HG03442 (cell line): ENCODE measurements around the gene UCHL1.
A peak's percentile ranks its signal among the peaks of the same experiment; 100 is the strongest.

Experiments used
- ATAC-seq: cut with Tn5 transposase; IDR thresholded peaks from one replicate; pipeline ENCODE4 v1.9.1; 2021; ENCODE audit warnings: mild to moderate bottlenecking, moderate library complexity; ENCODE audit not compliant: unreplicated experiment

UCHL1 gene

DNA sequence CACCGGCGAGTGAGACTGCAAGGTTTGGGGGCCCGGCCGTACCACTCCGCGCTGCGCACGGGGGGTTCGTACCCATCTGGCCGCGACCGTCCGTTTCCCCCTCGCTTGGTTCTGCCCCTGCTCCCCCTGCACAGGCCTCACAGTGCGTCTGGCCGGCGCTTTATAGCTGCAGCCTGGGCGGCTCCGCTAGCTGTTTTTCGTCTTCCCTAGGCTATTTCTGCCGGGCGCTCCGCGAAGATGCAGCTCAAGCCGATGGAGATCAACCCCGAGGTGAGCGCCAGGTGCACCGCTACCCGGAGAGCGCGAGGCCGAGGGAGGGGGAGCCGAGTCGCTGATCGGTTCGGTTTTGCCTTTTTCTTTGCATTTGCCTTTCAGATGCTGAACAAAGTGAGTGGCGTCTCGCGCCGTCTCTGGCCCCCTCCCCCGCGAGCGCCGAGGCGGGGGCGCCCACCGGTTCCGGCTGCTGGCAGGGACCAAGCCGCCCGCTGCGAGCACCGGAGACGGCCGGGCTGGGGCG lies at the start of gene UCHL1:
Gene UCHL1, plus strand, starts transcription at position 189 of the 517 bp plus-strand sequence. Its CDS starts 49 bp downstream, at position 238.
- ATAC-seq: peak; percentile 54

- ATAC-seq: no peak
These were observed 49.4 kb upstream of the UCHL1 start for GRCh38 chr4:41207291-41207831.

DNA sequence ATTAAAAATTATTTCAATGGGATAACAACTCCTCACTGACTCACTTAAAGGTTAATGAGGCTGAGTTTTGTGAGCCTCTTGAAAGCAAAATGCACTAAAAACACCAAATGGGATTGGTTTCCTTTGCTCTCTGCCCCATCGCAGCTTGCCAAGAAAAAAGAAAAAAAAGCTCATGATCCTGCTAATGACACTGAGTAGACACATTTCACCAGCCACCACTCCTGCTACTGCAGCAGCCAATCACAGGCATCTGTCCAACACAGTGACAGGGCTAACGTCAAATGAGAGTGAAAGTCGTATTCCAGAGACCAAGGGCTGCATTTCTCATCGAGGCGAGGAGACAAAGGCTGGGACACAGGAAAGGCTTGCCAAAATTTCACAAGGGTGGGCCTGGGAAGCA lies 47.5 kb upstream of the UCHL1 start:
- no peak for ATAC-seq

GRCh38 chr4:41209901-41210300 lies 46.8 kb upstream of the UCHL1 start:
- ATAC-seq: no peak

DNA sequence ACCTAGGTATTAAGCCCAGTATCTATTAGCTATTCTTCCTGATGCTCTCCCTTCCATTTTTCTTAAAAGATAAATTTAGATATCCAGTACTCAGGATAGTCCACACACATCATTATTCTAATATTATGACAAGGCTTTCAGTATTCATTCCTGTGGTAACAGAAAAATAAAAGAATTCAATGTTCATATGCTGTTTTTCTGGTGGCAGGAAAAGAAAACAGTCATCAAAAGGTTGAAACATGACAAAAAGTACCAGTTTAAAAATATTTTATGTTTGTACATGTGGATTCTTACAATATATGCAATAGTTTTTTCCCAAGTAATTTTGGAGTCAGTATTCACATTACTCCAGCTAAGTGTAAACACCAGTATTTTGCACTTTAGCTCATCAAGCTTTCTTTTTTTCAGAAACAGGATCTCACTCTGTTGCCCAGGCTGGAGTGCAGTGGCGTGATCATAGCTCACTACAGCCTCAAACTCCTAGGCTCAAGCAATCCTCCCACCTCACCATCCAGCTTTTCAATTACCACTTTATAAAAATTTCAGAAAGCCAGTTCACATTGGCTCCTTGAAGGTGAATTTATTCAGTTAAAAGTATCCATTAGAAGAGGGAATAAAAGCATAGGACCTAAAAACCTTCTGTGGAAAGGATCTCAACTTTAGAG lies 44.6 kb upstream of the UCHL1 start:
- ATAC-seq: no peak

DNA sequence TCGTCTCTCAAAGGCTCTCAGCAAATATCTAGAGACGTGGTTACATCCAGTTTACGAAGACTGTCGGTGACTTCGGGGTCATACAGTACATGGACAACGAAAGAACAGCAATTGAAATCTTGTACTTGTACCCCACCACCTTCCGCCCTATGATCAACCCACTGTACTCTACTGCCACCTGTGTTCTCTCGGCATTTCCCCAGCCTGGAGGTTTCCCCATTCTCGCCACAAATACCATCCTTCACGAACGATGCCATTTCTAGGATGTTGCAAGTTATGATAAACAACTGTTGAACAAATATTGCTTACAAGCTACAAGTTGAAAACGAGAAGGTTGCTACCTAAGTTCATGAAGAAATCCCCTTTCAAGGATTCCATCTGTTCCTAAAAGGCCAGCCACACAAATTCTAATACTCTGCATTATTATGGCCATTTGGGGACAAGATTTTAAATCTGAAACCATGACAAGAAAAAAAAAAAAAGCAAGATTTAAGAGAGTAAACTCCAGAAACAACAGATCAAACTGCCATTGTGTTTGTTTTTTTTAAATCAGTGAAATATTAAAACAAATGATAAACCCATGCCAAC lies 44.0 kb upstream of the UCHL1 start:
- no peak for ATAC-seq

DNA sequence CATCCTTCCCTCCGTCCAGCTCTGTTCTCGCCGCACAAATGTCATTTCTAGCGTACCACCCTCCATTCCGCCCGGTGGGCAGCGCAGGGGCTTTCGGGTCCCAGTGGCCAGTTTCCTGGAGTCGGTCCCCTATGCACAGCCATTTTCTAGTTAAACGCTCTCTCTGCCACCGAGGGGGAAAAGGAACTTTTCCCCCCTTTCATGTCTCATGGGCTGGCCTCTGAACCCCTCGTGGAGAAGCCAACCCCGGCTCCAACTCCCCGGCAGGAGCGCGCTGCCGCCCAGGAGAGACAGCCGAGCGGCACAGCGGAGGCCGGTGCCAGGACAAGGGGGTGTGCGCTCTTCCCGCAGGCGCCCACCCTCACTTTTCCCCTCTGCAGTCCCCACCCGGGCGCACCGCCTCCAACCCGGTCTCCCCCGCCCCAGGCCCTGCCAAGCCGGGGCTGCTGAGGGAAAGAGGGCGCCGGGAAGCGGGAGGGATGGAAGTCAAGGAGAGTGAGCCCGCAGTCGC lies 43.0 kb upstream of the UCHL1 start:
- peak; percentile 4 for ATAC-seq

GRCh38 chr4:41214136-41214824 lies 42.4 kb upstream of the UCHL1 start, which contains the start of gene APBB2:
APBB2 (minus strand) TSS chr4:41214542; CDS start chr4:41033254, 181,288 bp downstream.
- ATAC-seq: peak; percentile 46

GRCh38 chr4:41214825-41215146 lies 41.9 kb upstream of the UCHL1 start:
- ATAC-seq: no peak

- no peak for ATAC-seq
These were observed 41.6 kb upstream of the UCHL1 start for GRCh38 chr4:41215155-41215554.

- ATAC-seq: no peak
These were observed 40.8 kb upstream of the UCHL1 start for GRCh38 chr4:41215969-41216293.

DNA sequence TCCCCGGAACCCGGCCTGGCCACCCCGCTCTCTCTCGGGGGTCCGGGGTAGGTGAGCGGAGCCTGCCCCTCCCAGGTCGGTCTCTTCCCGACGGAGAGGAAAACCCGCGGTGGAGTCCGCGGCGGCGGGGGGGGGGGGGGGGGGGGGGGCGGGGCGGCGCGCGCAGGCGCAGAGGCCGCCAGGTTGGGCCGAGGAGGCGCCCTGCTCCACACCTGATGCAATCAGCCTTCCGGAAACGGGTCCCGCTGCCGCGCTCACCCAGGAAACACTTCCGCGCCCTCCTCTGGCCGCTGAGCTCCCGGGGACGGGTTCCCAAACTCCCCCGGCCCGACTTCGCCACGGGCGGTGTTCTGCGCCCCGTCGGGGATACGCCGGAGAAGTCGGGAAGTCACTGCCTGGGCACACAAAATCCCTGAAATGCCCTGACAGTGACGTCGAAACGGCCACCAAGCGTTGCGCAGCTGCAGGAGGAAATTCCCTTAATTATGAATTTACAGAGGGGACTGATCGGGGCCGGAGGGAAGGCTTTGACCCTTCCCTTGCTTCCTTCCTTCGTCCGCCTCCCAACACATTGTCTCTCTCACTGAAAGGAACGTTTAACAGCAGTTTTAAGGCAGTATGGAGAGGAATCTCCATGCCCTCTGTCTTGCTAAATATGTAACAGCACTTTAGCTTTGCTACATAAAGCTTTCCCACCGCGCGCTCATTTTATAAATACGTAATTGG lies 40.3 kb upstream of the UCHL1 start:
- peak; percentile 60 for ATAC-seq

DNA sequence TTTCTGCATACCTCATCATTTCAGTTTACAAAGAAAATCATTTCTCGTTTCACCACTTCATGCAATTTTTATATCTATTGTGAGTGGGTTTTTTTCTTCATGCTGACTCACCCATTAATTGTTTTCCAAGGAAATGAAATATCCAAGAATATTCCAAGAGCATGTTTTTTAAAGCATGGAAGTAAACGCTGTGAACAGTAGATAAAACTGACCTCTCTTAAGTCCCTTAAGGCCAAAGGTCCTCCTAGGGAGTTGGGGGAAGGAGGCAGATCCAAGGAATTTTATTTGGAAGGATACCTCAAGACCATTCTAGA lies 39.8 kb upstream of the UCHL1 start:
- no peak for ATAC-seq

DNA sequence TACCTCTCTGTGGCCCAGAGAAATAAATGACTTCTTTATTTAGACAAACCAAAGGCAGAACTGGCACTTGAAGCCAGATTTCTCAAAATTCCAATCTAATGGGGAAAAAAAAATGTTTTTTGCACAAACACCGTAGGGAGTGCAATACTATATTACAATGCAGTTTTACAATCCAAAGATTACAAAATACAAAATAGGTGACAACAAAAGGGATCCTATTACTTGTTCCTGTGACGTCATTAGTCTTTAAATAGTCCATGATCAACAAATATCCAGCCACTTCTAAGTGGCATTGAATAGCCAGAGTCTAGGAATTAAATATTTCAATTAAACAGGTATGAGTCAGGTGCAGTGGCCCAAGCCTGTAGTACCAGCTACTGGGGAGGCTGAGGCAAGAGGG lies 39.4 kb upstream of the UCHL1 start:
- no peak for ATAC-seq

GRCh38 chr4:41218703-41219102 lies 38.0 kb upstream of the UCHL1 start:
- ATAC-seq: no peak

DNA sequence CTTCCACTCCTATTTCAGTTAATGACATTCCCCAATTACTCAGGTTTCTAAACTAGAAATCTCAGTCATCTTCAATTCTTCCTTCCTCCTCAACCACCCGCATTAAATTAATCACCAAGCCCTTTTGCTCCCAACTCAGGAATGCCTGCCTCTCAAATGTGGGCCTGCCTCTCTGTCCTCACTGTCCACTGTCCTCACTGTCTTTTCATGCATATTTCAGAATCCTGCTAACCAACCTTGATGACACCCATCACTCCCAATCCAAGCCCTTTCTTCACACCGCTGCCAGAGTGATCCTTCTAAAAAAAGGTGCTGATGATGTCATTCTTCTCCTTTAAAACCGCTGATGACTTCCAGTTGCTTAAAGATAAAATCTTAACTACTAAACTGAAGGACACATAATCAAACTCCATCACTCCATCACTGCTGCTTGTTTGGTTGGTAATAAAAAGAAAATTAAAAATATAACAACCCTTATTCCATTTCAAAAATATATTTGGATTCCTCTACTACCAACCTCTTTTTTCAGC lies 37.2 kb upstream of the UCHL1 start:
- no peak for ATAC-seq

DNA sequence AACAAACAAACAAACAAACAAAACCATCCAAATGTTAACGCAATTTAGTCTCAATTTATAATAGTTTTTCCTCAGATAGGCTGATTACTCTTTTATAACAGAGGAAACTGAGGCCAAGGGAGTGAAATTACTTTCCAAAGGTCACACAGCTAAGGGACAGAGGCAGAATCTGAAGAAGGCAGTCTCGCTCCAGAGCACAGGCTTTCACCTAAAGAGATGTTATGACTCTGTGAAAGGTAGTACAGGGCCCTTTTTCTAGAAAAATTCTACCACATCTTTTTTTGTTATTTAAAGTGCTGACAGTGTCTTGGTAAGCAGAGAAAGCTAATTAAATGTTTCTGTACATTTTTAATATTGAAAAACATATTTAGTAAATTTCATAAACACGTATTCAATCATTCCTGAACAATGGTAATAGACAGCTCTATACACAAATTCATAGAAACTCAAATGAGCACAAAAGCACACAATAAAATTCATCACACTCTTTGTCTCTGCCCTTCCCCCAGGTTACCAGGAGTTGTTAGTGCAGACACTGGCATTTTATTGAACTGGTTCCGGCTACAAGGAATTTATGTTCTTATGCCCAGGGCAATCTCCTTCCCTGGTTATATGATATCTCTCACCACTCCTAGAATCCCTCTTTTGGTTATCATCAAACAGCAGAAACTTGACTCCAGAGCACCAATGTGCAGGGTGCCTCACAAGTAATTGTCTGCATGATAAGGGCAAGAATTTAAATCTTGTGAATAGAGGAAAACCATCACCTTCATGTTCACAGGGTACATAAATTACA lies 34.7 kb upstream of the UCHL1 start:
- no peak for ATAC-seq

- no peak for ATAC-seq
These were observed 28.8 kb upstream of the UCHL1 start for GRCh38 chr4:41227902-41228301.

GRCh38 chr4:41232406-41232805 lies 24.3 kb upstream of the UCHL1 start:
- no peak for ATAC-seq

- ATAC-seq: no peak
These were observed 23.9 kb upstream of the UCHL1 start for GRCh38 chr4:41232856-41233255.
